ENCODE data around the gene AQP5. TPM values are rescaled to one million over a fixed set of nuclear protein-coding genes. Genes with fewer than 3 reads are reported as not detected.

Gene AQP5
- total and polyA plus RNA-seq, 2 of the 8 experiments (the other 6 are each of a cell fraction or from before 2014, with no cell fraction given), result 2.5 to 3.2 TPM

- no peak for TF ChIP-seq TCF12 (IDR thresholded peaks at IDR 0.05; ENCODE audit: low read depth, low read length)
- no peak for TF ChIP-seq SP1 (IDR thresholded peaks at IDR 0.05; ENCODE audit: low read depth, low read length)
- no peak for TF ChIP-seq SP2 (IDR thresholded peaks at IDR 0.05; ENCODE audit: low read length)
- TF ChIP-seq CTBP2 (IDR thresholded peaks at IDR 0.05; ENCODE audit: borderline replicate concordance, insufficient read depth, insufficient read length, low read length), result no peak
Observed at GRCh38 chr12:49916129-49916919, 45.3 kb upstream of the AQP5 start (continued).

Data from H1 (cell line).